ENCODE results near the gene MRPL24. TPM values are rescaled to one million over a fixed set of nuclear protein-coding genes. Genes with fewer than 3 reads are reported as not detected.

MRPL24 gene
- total RNA-seq, 1 experiment from 2014 or later = 102 TPM

DNA sequence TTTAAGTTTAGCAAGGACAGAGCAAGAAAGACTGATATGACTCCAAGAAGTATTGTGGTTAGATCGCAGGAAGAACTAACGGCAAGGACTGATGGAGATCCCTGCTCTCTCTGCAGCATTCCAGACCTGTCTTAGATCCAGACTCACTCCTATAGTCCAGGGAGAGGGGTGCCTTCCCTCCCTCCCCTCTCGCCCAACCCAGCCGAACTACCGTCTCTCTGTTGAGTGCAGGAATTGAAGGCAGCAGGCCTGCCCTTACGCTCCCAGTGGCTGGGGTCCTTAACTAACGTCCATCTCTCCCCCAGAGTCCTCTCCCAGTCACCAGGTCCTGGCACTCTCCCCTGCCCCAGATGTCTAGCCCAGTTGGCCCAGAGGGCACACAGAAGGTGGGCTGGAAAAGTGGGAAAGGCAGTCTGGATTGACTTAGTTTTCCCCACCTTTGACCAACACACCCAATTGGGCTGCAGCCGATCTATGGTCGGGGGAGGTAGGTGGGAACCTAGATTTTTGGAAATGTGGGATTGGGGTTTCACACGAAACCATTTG lies 36.6 kb downstream of the MRPL24 start:
- peaks cover 17% of the 10 kb centered on the region for H3K4me1 ChIP-seq (ENCODE audit: low read length)
- 0 out of 2 replicates have a peak, but pooled peaks cover 5% of the 10 kb centered on the region for H4K20me1 ChIP-seq (ENCODE audit: insufficient read depth, low read depth, low read length)
- H3K9ac ChIP-seq (ENCODE audit: low read length) = no peak overlapping the region
- no peak for DNase-seq
- no peaks in the 10 kb centered on the region for H3K9me3 ChIP-seq (ENCODE audit: low read length)
- H2AFZ ChIP-seq (ENCODE audit: low read length) = no peak overlapping the region
- H3K4me3 ChIP-seq (ENCODE audit: low read length) = no peak overlapping the region
- no peak overlapping the region for H3K4me2 ChIP-seq (ENCODE audit: low read depth, low read length, poor library complexity, severe bottlenecking)
- no peaks in the 10 kb centered on the region for H3K36me3 ChIP-seq (ENCODE audit: insufficient read depth, low read length)
- no peaks in the 10 kb centered on the region for H3K79me2 ChIP-seq (ENCODE audit: low read length)
- no peaks in the 10 kb centered on the region for H3K27me3 ChIP-seq (ENCODE audit: low read length)
- no peak overlapping the region for H3K27ac ChIP-seq (ENCODE audit: low read length)
- no peaks in the 10 kb centered on the region for H3K9me2 ChIP-seq (replicated peaks; ENCODE audit: insufficient read depth, low read length)

DNA sequence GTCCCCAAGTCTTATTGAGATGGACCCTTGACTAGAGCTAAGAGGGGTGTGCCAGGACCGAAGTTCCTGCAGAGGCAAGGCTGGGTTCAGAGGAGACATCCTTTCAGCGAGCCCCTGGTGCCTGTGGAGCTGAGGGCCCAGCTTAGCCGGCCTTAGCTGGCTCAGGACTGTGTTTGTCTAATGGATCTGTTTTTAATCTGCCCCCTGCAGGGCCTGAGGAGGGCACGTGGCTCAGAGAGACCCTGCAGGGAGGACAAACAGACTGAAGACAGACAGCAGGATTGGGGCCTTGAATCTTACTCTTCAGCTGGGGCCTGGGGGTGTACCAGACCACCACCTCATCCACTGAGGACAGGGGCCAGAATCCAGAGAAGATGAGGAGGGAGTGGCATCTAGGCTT lies 37.1 kb downstream of the MRPL24 start:
- no peak for DNase-seq
- H3K4me2 ChIP-seq (ENCODE audit: low read depth, low read length, poor library complexity, severe bottlenecking) = no peak overlapping the region
- no peaks in the 10 kb centered on the region for H3K9me3 ChIP-seq (ENCODE audit: low read length)
- H3K9me2 ChIP-seq (replicated peaks; ENCODE audit: insufficient read depth, low read length) = no peaks in the 10 kb centered on the region
- no peak overlapping the region for H3K9ac ChIP-seq (ENCODE audit: low read length)
- no peaks in the 10 kb centered on the region for H3K36me3 ChIP-seq (ENCODE audit: insufficient read depth, low read length)
- H3K4me3 ChIP-seq (ENCODE audit: low read length) = no peak overlapping the region
- H3K27me3 ChIP-seq (ENCODE audit: low read length) = no peaks in the 10 kb centered on the region
- H3K27ac ChIP-seq (ENCODE audit: low read length) = no peak overlapping the region
- H3K79me2 ChIP-seq (ENCODE audit: low read length) = no peaks in the 10 kb centered on the region
- peaks cover 17% of the 10 kb centered on the region for H3K4me1 ChIP-seq (ENCODE audit: low read length)
- 0 out of 2 replicates have a peak, but pooled peaks cover 5% of the 10 kb centered on the region for H4K20me1 ChIP-seq (ENCODE audit: insufficient read depth, low read depth, low read length)
- H2AFZ ChIP-seq (ENCODE audit: low read length) = no peak overlapping the region

- Histone ChIP-seq H3K27me3 (ENCODE audit: low read length) (no peaks in the 10 kb centered on the region), H3K36me3 (ENCODE audit: insufficient read depth, low read length) (no peaks in the 10 kb centered on the region)
Observed at GRCh38 chr1:156703336-156703735, 37.6 kb downstream of the MRPL24 start.

GRCh38 chr1:156700736-156701531 lies 40.0 kb downstream of the MRPL24 start:
- H3K27me3 ChIP-seq (ENCODE audit: low read length) = no peaks in the 10 kb centered on the region
- no peak for DNase-seq
- no peak overlapping the region for H2AFZ ChIP-seq (ENCODE audit: low read length)

More at GRCh38 chr1:156703336-156703735, 37.6 kb downstream of the MRPL24 start:
- Histone ChIP-seq H3K9me3 (ENCODE audit: low read length) (no peaks in the 10 kb centered on the region), H3K27ac (ENCODE audit: low read length) (no peak overlapping the region), H3K79me2 (ENCODE audit: low read length) (no peaks in the 10 kb centered on the region), H3K4me1 (ENCODE audit: low read length) (peaks cover 17% of the 10 kb centered on the region), H3K9me2 (replicated peaks; ENCODE audit: insufficient read depth, low read length) (no peaks in the 10 kb centered on the region), H3K4me2 (ENCODE audit: low read depth, low read length, poor library complexity, severe bottlenecking) (no peak overlapping the region), H3K4me3 (ENCODE audit: low read length) (no peak overlapping the region), H4K20me1 (ENCODE audit: insufficient read depth, low read depth, low read length) (0 out of 2 replicates have a peak, but pooled peaks cover 5% of the 10 kb centered on the region), H3K9ac (ENCODE audit: low read length) (no peak overlapping the region), H2AFZ (ENCODE audit: low read length) (no peak overlapping the region)
- no peak for DNase-seq

GRCh38 chr1:156698995-156699394 lies 41.9 kb downstream of the MRPL24 start:
- H3K79me2 ChIP-seq (ENCODE audit: low read length) = no peaks in the 10 kb centered on the region
- H3K4me2 ChIP-seq (ENCODE audit: low read depth, low read length, poor library complexity, severe bottlenecking) = no peak overlapping the region
- H3K9me3 ChIP-seq (ENCODE audit: low read length) = no peaks in the 10 kb centered on the region
- H3K4me3 ChIP-seq (ENCODE audit: low read length) = no peak overlapping the region
- H2AFZ ChIP-seq (ENCODE audit: low read length) = no peak overlapping the region
- DNase-seq = no peak
- no peaks in the 10 kb centered on the region for H3K9me2 ChIP-seq (replicated peaks; ENCODE audit: insufficient read depth, low read length)
- no peak overlapping the region for H3K27ac ChIP-seq (ENCODE audit: low read length)
- no peaks in the 10 kb centered on the region for H4K20me1 ChIP-seq (ENCODE audit: insufficient read depth, low read depth, low read length)
- H3K27me3 ChIP-seq (ENCODE audit: low read length) = no peaks in the 10 kb centered on the region
- no peak overlapping the region for H3K9ac ChIP-seq (ENCODE audit: low read length)
- no peaks in the 10 kb centered on the region for H3K4me1 ChIP-seq (ENCODE audit: low read length)
- no peaks in the 10 kb centered on the region for H3K36me3 ChIP-seq (ENCODE audit: insufficient read depth, low read length)

More at GRCh38 chr1:156700736-156701531, 40.0 kb downstream of the MRPL24 start:
- H3K9me3 ChIP-seq (ENCODE audit: low read length) = no peaks in the 10 kb centered on the region
- peaks cover 4% of the 10 kb centered on the region for H3K4me1 ChIP-seq (ENCODE audit: low read length)
- no peak overlapping the region for H3K4me2 ChIP-seq (ENCODE audit: low read depth, low read length, poor library complexity, severe bottlenecking)
- H3K27ac ChIP-seq (ENCODE audit: low read length) = no peak overlapping the region
- H3K36me3 ChIP-seq (ENCODE audit: insufficient read depth, low read length) = no peaks in the 10 kb centered on the region
- 0 out of 2 replicates have a peak, but pooled peaks cover 5% of the 10 kb centered on the region for H4K20me1 ChIP-seq (ENCODE audit: insufficient read depth, low read depth, low read length)
- H3K9ac ChIP-seq (ENCODE audit: low read length) = no peak overlapping the region
- H3K79me2 ChIP-seq (ENCODE audit: low read length) = no peaks in the 10 kb centered on the region
- no peaks in the 10 kb centered on the region for H3K9me2 ChIP-seq (replicated peaks; ENCODE audit: insufficient read depth, low read length)
- no peak overlapping the region for H3K4me3 ChIP-seq (ENCODE audit: low read length)

DNA sequence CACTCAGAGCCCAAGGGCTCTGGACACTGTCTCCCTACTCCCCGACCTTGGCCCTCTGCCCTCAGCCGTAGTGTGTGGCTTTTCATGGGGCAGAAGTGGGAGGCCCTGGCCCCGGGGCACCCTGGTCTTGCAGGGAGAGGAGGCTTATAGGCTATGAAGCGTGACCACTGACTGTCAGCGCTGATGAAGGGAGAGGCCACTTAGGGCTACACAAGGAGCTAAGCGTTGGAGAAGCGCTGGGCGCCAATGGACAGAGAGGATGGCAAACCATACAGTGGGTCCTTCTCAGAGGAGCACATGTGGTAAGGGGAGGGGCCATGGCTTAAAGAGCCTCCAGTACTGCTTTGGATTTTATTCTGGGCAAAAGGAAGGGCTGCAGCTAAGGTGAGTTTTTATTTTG lies 43.4 kb downstream of the MRPL24 start:
- H3K4me3 ChIP-seq (ENCODE audit: low read length) = no peak overlapping the region
- H3K4me1 ChIP-seq (ENCODE audit: low read length) = peaks cover 5% of the 10 kb centered on the region; the same call in 1 of the 2 replicates
- H3K9me3 ChIP-seq (ENCODE audit: low read length) = no peaks in the 10 kb centered on the region
- DNase-seq = no peak
- no peak overlapping the region for H2AFZ ChIP-seq (ENCODE audit: low read length)
- no peak overlapping the region for H3K27ac ChIP-seq (ENCODE audit: low read length)
- no peaks in the 10 kb centered on the region for H3K9me2 ChIP-seq (replicated peaks; ENCODE audit: insufficient read depth, low read length)
- H4K20me1 ChIP-seq (ENCODE audit: insufficient read depth, low read depth, low read length) = no peaks in the 10 kb centered on the region
- no peak overlapping the region for H3K4me2 ChIP-seq (ENCODE audit: low read depth, low read length, poor library complexity, severe bottlenecking)
- no peaks in the 10 kb centered on the region for H3K79me2 ChIP-seq (ENCODE audit: low read length)
- no peaks in the 10 kb centered on the region for H3K36me3 ChIP-seq (ENCODE audit: insufficient read depth, low read length)
- no peak overlapping the region for H3K9ac ChIP-seq (ENCODE audit: low read length)
- no peaks in the 10 kb centered on the region for H3K27me3 ChIP-seq (ENCODE audit: low read length)

DNA sequence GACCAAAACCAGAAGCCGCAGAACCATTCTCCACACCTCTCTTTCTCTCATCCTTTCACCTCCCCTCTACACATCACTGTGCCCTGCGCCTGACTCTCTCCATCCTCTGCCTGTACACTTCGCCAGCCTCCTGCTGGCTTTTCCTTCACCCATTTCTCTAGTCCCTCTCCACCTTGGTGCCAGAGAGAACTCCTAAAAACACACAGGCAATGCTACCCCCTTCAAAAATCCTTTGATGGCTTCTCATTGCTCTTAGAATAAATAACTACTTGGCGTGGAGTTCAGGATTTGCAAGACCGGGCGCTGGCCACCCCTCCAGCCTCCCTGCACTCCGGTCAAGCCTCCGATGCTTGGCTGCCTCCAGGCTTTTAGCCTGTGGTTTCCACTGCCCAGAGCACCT lies 44.1 kb downstream of the MRPL24 start:
- Histone ChIP-seq H3K79me2 (ENCODE audit: low read length) (no peaks in the 10 kb centered on the region), H2AFZ (ENCODE audit: low read length) (no peak overlapping the region), H3K36me3 (ENCODE audit: insufficient read depth, low read length) (no peaks in the 10 kb centered on the region), H3K27me3 (ENCODE audit: low read length) (no peaks in the 10 kb centered on the region), H3K4me3 (ENCODE audit: low read length) (no peak overlapping the region), H3K9me3 (ENCODE audit: low read length) (no peaks in the 10 kb centered on the region), H3K4me1 (ENCODE audit: low read length) (peaks cover 5% of the 10 kb centered on the region; the same call in 1 of the 2 replicates), H3K9me2 (replicated peaks; ENCODE audit: insufficient read depth, low read length) (no peaks in the 10 kb centered on the region), H3K27ac (ENCODE audit: low read length) (no peak overlapping the region), H3K4me2 (ENCODE audit: low read depth, low read length, poor library complexity, severe bottlenecking) (no peak overlapping the region), H4K20me1 (ENCODE audit: insufficient read depth, low read depth, low read length) (no peaks in the 10 kb centered on the region), H3K9ac (ENCODE audit: low read length) (no peak overlapping the region)
- no peak for DNase-seq

DNA sequence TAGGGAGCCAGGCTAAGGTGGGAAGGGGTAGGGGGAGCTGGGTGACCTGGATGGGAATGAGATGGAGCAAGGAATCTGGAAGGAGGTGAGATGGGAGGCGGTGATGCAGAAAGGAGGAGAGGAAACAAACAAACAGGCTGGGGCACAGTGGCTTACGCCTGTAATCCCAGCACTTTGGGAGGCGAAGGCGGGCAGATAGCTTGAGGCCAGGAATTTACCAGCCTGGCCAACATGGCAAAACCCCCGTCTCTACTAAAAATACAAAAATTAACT lies 46.3 kb downstream of the MRPL24 start:
- Histone ChIP-seq H3K79me2 (ENCODE audit: low read length) (no peaks in the 10 kb centered on the region), H3K4me1 (ENCODE audit: low read length) (peaks cover 5% of the 10 kb centered on the region; the same call in 1 of the 2 replicates), H4K20me1 (ENCODE audit: insufficient read depth, low read depth, low read length) (no peaks in the 10 kb centered on the region), H3K9ac (ENCODE audit: low read length) (no peak overlapping the region), H3K27ac (ENCODE audit: low read length) (no peak overlapping the region), H3K9me3 (ENCODE audit: low read length) (no peaks in the 10 kb centered on the region), H3K4me3 (ENCODE audit: low read length) (no peak overlapping the region), H3K9me2 (replicated peaks; ENCODE audit: insufficient read depth, low read length) (no peaks in the 10 kb centered on the region), H3K36me3 (ENCODE audit: insufficient read depth, low read length) (no peaks in the 10 kb centered on the region), H2AFZ (ENCODE audit: low read length) (no peak overlapping the region), H3K4me2 (ENCODE audit: low read depth, low read length, poor library complexity, severe bottlenecking) (no peak overlapping the region), H3K27me3 (ENCODE audit: low read length) (no peaks in the 10 kb centered on the region)
- no peak for DNase-seq

Data from Karpas-422 (cell line).